HepG2 (cell line): Measurements from ENCODE around the gene MZF1. TPM values are rescaled to one million over a fixed set of nuclear protein-coding genes. Genes with fewer than 3 reads are reported as not detected.

ENCODE experiments used
- CCAR2 ChIP-seq: fragments of 200-400 bp; formaldehyde crosslinking; optimal IDR thresholded peaks from 2 replicates; pipeline ENCODE3; 2018; ENCODE audit warnings: low read depth, mild to moderate bottlenecking, low read length, moderate library complexity
- CSRNP1 ChIP-seq: sonication (generic); formaldehyde crosslinking; IDR thresholded peaks from 2 replicates; pipeline ENCODE4 v1.8.1; 2023; ENCODE audit warnings: mild to moderate bottlenecking, missing genetic modification reagents
- ERF ChIP-seq: IDR thresholded peaks from 2 replicates; pipeline ENCODE4 v1.6.1; 2018; ENCODE audit warnings: missing biosample characterization, missing genetic modification reagents
- KLF15 ChIP-seq: sonication (generic); formaldehyde crosslinking; IDR thresholded peaks from 2 replicates; pipeline ENCODE4 v1.8.1; 2023; ENCODE audit warnings: borderline replicate concordance, mild to moderate bottlenecking, inconsistent platforms, missing genetic modification reagents, mixed read lengths
- NFYB ChIP-seq: sonication (generic); formaldehyde crosslinking; IDR thresholded peaks from 2 replicates; pipeline ENCODE4 v1.4.0; 2020; ENCODE audit warnings: missing genetic modification reagents
- TMF1 ChIP-seq: sonication (generic); formaldehyde crosslinking; IDR thresholded peaks from 2 replicates; pipeline ENCODE4 v1.8.1; 2022; ENCODE audit warnings: low read depth, missing genetic modification reagents
- TRIM24 ChIP-seq: sonication (generic); formaldehyde crosslinking; IDR thresholded peaks from 2 replicates; pipeline ENCODE4 v1.8.0; 2022; ENCODE audit warnings: mild to moderate bottlenecking, missing genetic modification reagents
- ZBTB4 ChIP-seq: sonication (generic); formaldehyde crosslinking; IDR thresholded peaks from 2 replicates; pipeline ENCODE4 v1.4.0; 2020; ENCODE audit warnings: missing genetic modification reagents, mild to moderate bottlenecking, borderline replicate concordance
- ZNF235 ChIP-seq: sonication (generic); formaldehyde crosslinking; IDR thresholded peaks from 2 replicates; pipeline ENCODE4 v1.8.1; 2023; ENCODE audit warnings: mild to moderate bottlenecking, missing genetic modification reagents, borderline replicate concordance
- ZNF264 ChIP-seq: sonication (generic); formaldehyde crosslinking; IDR thresholded peaks from 2 replicates; pipeline ENCODE4 v1.4.0; 2020; ENCODE audit warnings: missing genetic modification reagents
- ZNF430 ChIP-seq: sonication (generic); formaldehyde crosslinking; IDR thresholded peaks from 2 replicates; pipeline ENCODE4 v1.9.0; 2021; ENCODE audit warnings: mild to moderate bottlenecking, missing genetic modification reagents
- ZNF501 ChIP-seq: sonication (generic); formaldehyde crosslinking; IDR thresholded peaks from 2 replicates; pipeline ENCODE4 v1.5.1; 2020; ENCODE audit warnings: mild to moderate bottlenecking, moderate library complexity, missing genetic modification reagents
- ZNF547 ChIP-seq: sonication (generic); formaldehyde crosslinking; IDR thresholded peaks from 2 replicates; pipeline ENCODE4 v1.5.1; 2020; ENCODE audit warnings: mild to moderate bottlenecking, missing genetic modification reagents
- ZNF597 ChIP-seq: sonication (generic); formaldehyde crosslinking; IDR thresholded peaks from 2 replicates; pipeline ENCODE4 v1.5.0; 2020; ENCODE audit warnings: missing genetic modification reagents
- ZNF788 ChIP-seq: sonication (generic); formaldehyde crosslinking; IDR thresholded peaks from 2 replicates; pipeline ENCODE4 v1.5.0; 2020; ENCODE audit warnings: mild to moderate bottlenecking, missing genetic modification reagents, borderline replicate concordance
- polyA plus RNA-seq, 8 experiments: library from polyadenylated mRNA; depleted of rRNA in 3 of 8; stranded (reverse) in 7 of 8; unstranded in 1 of 8; fragments of >200 nt; fragmentation: Illumina TruSeq in 4 of 8; extraction: Trizol in 4 of 8; gene quantifications; 2 replicates each; pipeline versions ENCODE4 v1.2.1 to v1.2.3, GENCODE V29; 2011 to 2016; ENCODE audit warnings: low read depth in 4 of 8, missing spikeins in 1 of 8, mixed read lengths in 1 of 8; ENCODE audit not compliant: insufficient read depth in 1 of 8
- total RNA-seq, 5 experiments: library from RNA; depleted of rRNA; stranded (reverse); fragments of >200 nt; fragmentation: Illumina TruSeq; extraction: Trizol; gene quantifications; 2 replicates each; pipeline ENCODE4 v1.2.3, GENCODE V29; 2016; ENCODE audit warnings: low read depth in 1 of 5
- TF ChIP-seq, protein P1 (sequence below): sonication (generic); formaldehyde crosslinking; IDR thresholded peaks from 2 replicates; pipeline ENCODE4 v1.8.1; 2023; ENCODE audit warnings: missing genetic modification reagents, mild to moderate bottlenecking, borderline replicate concordance
- TF ChIP-seq, protein P2 (sequence below): sonication (generic); formaldehyde crosslinking; IDR thresholded peaks from 2 replicates; pipeline ENCODE4 v1.5.1; 2020; ENCODE audit warnings: missing genetic modification reagents, mild to moderate bottlenecking, borderline replicate concordance
- TF ChIP-seq, protein P3 (sequence below): sonication (generic); formaldehyde crosslinking; IDR thresholded peaks from 2 replicates; pipeline ENCODE4 v1.5.0; 2020; ENCODE audit warnings: mild to moderate bottlenecking, missing genetic modification reagents

The MZF1 gene
- total and polyA plus RNA-seq, 2 of the 13 experiments (the other 11 are each of a cell fraction or from before 2014, with no cell fraction given): 3.1 to 8.1 TPM

DNA sequence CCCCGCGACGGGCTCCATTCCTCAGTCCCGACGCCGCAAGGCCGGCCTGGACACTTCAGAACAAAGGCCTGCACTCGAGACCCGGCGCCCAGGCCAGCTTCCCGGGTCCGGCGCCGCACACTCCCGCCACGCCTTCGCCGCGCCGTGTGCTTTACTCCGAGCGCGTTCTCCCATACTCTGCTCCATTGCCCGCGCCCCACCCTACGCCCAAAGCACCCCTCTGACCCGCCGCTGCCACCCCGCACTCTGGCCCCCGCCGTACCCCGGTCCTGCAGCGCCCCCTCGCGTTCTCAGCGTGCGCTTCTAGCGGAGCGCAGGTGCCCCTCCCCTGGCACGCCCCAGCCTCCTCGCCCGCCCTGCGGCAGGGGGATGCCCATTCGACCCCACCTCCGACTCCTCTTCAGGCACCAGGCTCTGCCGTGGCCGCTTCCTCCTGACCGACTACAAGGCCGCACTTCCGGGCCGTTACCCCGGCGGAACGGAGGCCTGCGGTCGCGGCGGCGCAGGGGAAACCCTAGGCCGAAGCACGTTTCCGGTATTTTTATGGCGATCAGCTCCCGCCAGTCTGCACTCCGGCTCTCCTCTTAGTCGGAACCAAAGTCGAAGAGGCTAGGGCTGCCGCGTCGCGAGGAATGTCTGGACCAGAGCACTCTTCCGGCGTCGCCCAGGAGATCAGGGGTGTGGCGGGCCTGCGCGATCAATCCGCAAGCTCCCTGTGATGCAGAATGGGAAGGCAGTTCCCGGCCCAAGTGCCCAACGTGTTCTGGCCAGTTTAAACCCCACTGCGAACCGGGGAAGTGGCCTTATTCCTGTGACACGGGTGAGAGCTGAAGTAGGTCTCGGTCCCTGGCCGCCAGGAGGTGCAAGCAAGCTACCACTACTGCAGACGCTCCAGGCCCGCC is 53.5 kb downstream of the MZF1 start, which contains the start of gene ZBTB45 (continued):
- peak; percentile 96 for TF ChIP-seq ZNF501 (CRISPR knock-in tag)
- TF ChIP-seq ZNF788 (CRISPR knock-in tag): peak; percentile 99
- TF ChIP-seq, protein P1, sequence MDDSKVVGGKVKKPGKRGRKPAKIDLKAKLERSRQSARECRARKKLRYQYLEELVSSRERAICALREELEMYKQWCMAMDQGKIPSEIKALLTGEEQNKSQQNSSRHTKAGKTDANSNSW (CRISPR knock-in tag): peak; percentile 89; the same call in 1 of the 2 replicates
- TF ChIP-seq CCAR2: peak; percentile 59
- peak; percentile 24; the same call in 1 of the 2 replicates for TF ChIP-seq ZNF235 (CRISPR knock-in tag)
- TF ChIP-seq ZNF547 (CRISPR knock-in tag): peak; percentile 96
- TF ChIP-seq, protein P2, sequence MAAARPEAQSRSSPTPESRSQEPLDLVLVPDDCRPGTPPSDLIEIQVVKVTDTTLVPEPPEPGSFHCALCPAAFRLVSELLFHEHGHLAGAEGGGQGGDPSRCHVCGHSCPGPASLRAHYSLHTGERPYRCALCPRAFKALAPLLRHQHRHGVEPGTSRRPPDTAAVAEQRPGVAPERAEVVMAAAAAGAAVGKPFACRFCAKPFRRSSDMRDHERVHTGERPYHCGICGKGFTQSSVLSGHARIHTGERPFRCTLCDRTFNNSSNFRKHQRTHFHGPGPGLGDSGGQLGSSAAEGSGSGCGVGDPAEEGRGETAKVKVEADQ (CRISPR knock-in tag): peak; percentile 98
- peak; percentile 96 for TF ChIP-seq ERF
- TF ChIP-seq ZBTB4 (CRISPR knock-in tag): peak; percentile 96
- TF ChIP-seq TRIM24 (CRISPR knock-in tag): no peak
- no peak for TF ChIP-seq TMF1
- TF ChIP-seq ZNF597 (CRISPR knock-in tag): 0 out of 2 replicates have a peak, but pooled peaks have one; percentile 57
- TF ChIP-seq ZNF264 (CRISPR knock-in tag): peak; percentile 69; the same call in 1 of the 2 replicates
- no peak for TF ChIP-seq ZNF430
- no peak; the same call in 1 of the 2 replicates for TF ChIP-seq CSRNP1 (CRISPR knock-in tag)
- TF ChIP-seq NFYB (CRISPR knock-in tag): peak; percentile 55
- TF ChIP-seq KLF15: peak; percentile 89; the same call in 1 of the 2 replicates
- TF ChIP-seq, protein P3, sequence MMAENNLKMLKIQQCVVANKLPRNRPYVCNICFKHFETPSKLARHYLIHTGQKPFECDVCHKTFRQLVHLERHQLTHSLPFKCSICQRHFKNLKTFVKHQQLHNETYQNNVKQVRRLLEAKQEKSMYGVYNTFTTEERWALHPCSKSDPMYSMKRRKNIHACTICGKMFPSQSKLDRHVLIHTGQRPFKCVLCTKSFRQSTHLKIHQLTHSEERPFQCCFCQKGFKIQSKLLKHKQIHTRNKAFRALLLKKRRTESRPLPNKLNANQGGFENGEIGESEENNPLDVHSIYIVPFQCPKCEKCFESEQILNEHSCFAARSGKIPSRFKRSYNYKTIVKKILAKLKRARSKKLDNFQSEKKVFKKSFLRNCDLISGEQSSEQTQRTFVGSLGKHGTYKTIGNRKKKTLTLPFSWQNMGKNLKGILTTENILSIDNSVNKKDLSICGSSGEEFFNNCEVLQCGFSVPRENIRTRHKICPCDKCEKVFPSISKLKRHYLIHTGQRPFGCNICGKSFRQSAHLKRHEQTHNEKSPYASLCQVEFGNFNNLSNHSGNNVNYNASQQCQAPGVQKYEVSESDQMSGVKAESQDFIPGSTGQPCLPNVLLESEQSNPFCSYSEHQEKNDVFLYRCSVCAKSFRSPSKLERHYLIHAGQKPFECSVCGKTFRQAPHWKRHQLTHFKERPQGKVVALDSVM: peak; percentile 77
